ENCODE measurements around the gene PLA2G5.

PLA2G5 gene

DNA sequence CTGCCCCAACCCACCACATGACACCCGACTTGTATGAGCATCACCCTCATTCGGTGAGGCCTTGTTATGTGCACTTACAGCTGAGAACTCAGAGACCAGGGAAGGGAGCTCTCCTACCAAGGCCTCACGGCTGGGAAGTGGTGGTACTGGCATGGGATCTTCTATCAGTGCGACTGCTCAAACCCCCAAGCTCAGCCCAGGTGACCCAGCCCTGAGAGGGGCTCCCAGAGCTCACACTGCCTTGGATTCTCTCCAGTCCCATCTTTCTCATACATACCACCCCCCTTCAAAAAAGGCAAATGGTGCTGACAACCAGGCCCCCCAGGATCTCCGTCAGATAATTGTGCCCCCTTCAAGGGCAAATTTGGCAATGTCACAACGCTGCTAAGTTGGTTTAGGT, 68.4 kb downstream of the PLA2G5 start:
- no peak overlapping the region for H3K4me3 ChIP-seq (ENCODE audit: low read depth, low read length)

GRCh38 chr1:20138961-20139550, 69.1 kb downstream of the PLA2G5 start, which contains the start of gene PLA2G2F:
PLA2G2F (plus strand) TSS chr1:20139323; CDS start chr1:20139428, 105 bp downstream.
- DNase-seq (ENCODE audit: low read depth): no peak

More for the DNA sequence above, 68.4 kb downstream of the PLA2G5 start:
- DNase-seq (ENCODE audit: low read depth): no peak

GRCh38 chr1:20139776-20140612, 70.0 kb downstream of the PLA2G5 start:
- no peak for DNase-seq (ENCODE audit: low read depth)
- H3K4me3 ChIP-seq (ENCODE audit: low read depth, low read length): no peak overlapping the region

More at GRCh38 chr1:20138961-20139550, 69.1 kb downstream of the PLA2G5 start, which contains the start of gene PLA2G2F:
- no peak within 1 kb of the TSS for H3K4me3 ChIP-seq (ENCODE audit: low read depth, low read length)

DNA sequence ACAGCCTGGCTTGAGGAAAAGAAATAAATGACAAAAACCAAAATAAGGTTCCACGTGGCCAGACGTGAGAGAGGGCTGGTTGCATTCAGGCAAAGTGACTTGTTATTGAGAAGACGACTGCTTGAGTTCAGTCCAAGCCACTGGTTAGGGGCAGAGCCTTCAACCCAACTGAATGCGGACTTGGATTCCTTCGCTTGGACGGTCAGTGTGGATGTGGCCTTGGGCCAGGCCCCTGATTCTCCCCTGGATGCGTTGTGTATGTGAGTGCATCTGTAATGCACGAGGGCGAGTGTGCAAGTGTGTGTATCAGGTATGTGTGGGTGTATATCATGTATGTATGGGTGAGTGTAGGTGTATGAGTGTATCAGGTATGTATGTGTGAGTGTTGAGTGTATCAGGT, 71.0 kb downstream of the PLA2G5 start:
- no peak for DNase-seq (ENCODE audit: low read depth)

DNA sequence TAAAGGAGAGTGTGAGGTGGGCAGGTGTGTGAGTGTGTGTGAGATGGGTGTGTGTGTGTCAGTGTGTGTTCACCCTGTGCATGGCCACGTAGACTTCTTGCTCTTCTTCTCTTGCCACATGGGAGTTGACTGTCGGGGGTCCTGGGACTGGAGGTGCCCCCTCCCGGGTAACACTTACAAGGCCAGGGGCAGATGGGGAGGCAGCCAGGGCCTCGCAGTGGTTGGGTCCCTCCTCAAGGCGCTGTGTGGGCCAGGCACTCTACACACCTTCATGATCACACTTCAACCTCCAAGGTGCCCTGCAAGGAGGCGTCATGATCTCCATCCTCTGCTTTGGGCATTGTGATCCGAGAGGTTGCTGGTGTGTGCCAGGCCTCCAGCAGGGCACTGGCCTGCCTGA, 71.5 kb downstream of the PLA2G5 start:
- no peak for DNase-seq (ENCODE audit: low read depth)
- H3K4me3 ChIP-seq (ENCODE audit: low read depth, low read length): no peak overlapping the region

More for the DNA sequence above, 71.0 kb downstream of the PLA2G5 start:
- no peak overlapping the region for H3K4me3 ChIP-seq (ENCODE audit: low read depth, low read length)

Measured in skeletal muscle cell (primary cell).